Fibroblast of gingiva (primary cell): ENCODE data around the gene EXOC4.

Experiments
- DNase-seq: peaks from one replicate; pipeline ENCODE4 v3.0.0-alpha.2; 2011; ENCODE audit warnings: low read depth

EXOC4 gene

GRCh38 chr7:133937786-133938185 lies 684.9 kb downstream of the EXOC4 start:
- no peak for DNase-seq

- DNase-seq, result no peak
Observed at GRCh38 chr7:133940368-133940767, 687.5 kb downstream of the EXOC4 start.

GRCh38 chr7:133941496-133941895 lies 688.6 kb downstream of the EXOC4 start:
- DNase-seq, result no peak

GRCh38 chr7:133945497-133945896 lies 692.6 kb downstream of the EXOC4 start:
- DNase-seq, result no peak

DNA sequence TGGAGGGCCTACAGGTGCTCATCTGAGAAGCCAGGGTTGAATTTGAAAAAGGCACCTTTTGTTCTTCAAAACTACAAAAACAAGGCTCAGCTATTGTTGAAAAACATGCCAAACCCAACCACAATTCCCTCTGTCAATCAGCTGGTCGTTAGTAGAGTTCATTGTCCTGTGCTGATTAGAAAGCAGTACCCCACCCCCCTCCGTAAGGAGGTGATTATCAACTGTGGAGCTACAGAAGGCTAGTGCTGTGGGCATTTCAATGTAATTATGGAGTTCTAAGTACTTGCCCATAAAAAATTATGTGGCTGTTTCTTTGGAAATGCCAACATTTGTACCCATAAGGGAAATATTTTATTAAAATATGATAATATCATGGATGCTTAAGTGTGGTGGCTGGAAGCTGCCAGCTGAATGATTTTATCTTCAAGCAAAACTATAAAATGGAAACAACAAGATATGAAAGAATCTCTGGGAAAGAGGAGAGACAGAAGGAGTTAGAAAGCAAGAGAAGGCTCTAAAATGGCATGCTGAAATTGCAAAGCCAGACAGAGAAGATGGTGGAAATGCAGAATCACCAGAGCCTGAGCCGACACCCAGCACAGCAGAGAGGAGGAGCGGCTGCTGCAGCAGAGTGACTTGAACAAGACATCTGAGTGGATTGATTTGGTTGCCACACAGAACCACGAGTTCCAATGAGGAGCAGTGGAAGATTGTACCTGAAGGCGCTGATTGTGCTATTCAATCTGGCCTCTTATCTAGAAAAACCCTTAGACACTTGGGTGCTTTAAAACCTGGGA lies 694.8 kb downstream of the EXOC4 start:
- DNase-seq, result no peak

GRCh38 chr7:133948588-133948987 lies 695.7 kb downstream of the EXOC4 start:
- DNase-seq, result no peak

DNA sequence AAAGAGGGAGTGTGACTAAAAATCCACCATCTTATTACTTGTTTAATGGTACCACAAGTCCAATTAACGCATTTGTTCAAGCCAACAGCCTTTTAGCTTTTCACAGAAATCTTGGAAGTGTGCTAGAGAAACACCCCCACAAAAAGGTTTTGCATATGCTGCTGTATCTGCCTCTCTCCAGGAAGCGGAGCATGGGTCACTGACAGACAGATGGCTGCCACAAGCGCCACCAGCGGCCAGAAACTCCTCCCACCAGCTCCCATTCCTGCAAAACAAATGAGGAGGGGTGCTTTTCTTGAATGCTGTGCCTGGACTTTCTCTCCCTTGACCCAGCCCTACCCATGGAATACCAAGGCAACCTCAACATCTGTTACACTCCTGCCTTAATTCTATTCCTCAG lies 698.0 kb downstream of the EXOC4 start:
- DNase-seq, result no peak

- no peak for DNase-seq
Observed at GRCh38 chr7:133955208-133955607, 702.3 kb downstream of the EXOC4 start.

GRCh38 chr7:133957845-133958244 lies 705.0 kb downstream of the EXOC4 start:
- no peak for DNase-seq

DNA sequence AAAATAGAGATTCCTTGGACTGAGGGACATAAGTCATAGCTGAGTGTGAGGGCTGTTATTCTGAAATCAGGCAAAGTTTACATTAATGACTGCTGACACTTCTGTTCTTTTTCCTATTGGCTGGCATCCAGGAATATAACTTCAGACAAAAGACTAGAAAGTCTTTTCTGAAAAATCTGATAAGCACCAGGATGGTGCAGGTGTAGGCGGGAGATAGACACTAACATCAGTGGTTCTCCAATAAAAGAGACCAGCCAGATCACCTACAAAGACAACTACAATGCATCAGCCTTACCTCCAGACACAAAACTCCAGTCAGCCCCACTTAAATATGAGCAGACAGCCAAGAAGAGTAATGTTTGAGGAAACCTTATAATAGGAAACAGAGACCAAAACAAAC lies 705.9 kb downstream of the EXOC4 start:
- DNase-seq, result no peak

GRCh38 chr7:133959505-133959904 lies 706.6 kb downstream of the EXOC4 start:
- no peak for DNase-seq

DNA sequence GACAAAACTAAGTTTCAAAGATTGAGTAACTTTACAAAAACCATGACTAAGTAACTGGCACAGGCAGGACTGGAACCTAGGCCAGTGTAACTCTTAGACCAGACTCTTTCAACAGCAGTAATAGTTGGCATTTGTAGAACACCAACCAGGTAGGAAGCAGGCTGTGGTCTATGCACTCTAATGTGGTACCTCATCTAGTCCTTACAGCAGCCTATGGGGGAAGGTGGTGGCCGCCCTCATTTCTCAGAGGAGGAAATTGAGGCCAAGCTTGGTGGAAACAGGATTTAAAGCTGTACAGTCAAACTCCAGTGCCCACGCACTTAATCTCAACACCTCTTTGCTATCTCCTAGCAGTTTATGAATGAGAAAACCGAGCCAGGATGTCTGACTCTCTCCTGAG lies 708.8 kb downstream of the EXOC4 start:
- no peak for DNase-seq

- DNase-seq, result no peak
Observed at GRCh38 chr7:133962646-133963045, 709.8 kb downstream of the EXOC4 start.

DNA sequence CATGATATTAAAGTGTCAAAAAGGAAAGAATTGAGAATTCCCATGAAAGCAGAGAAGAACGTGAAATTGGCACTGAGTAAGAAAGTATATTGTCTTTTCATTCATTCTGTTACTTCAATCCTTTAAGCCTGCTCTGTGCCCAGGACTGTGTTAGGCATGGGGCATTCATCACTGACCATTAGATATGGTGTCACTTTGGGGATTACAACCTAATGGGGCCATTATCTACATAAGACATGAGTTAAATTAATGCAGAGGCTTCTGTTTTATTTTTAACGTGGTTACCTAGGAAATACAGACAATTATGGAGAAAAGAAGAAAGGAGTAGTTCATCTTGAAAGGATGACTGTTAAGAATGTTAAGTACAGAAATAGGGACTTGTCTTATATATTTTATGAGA lies 710.8 kb downstream of the EXOC4 start:
- DNase-seq, result no peak

GRCh38 chr7:133971625-133972024 lies 718.7 kb downstream of the EXOC4 start:
- no peak for DNase-seq

DNA sequence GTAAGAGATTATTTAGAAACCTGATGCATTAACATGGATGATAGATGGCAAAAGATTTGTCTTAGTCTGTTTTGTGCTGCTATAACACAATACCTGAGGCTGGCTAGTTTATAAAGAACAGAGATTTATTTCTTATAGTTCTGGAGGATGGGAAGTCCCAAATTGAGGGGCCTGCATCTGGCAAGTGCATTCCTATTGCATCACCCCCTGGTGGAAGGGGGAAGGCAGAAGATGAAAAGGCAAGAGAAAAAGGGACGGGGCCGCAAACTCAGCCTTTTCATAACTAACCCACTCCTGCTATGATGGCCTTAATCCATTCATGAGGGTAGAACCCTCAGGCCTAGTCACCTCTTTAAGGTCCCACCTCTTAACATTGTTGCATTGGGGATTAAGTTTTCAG lies 720.8 kb downstream of the EXOC4 start:
- DNase-seq, result no peak

DNA sequence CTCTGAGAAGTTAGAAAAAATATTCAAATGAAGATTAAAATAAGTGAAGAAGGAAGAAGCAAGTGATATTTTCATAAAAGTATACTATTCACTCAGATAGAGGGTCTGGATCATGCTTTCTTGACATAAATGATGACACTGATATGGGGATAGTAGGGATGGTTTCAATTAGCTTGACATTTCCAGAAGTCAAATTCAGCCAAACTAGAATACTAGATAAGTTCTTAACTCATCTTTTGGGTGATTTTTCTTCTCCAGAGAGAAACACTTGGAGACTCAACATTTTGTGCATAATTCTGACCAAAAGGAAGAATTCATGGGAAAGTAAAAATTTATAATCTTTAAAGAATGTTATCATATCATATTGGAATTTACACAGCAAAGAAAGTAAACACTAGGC lies 722.3 kb downstream of the EXOC4 start:
- no peak for DNase-seq

GRCh38 chr7:133976140-133976539 lies 723.3 kb downstream of the EXOC4 start:
- DNase-seq, result no peak

DNA sequence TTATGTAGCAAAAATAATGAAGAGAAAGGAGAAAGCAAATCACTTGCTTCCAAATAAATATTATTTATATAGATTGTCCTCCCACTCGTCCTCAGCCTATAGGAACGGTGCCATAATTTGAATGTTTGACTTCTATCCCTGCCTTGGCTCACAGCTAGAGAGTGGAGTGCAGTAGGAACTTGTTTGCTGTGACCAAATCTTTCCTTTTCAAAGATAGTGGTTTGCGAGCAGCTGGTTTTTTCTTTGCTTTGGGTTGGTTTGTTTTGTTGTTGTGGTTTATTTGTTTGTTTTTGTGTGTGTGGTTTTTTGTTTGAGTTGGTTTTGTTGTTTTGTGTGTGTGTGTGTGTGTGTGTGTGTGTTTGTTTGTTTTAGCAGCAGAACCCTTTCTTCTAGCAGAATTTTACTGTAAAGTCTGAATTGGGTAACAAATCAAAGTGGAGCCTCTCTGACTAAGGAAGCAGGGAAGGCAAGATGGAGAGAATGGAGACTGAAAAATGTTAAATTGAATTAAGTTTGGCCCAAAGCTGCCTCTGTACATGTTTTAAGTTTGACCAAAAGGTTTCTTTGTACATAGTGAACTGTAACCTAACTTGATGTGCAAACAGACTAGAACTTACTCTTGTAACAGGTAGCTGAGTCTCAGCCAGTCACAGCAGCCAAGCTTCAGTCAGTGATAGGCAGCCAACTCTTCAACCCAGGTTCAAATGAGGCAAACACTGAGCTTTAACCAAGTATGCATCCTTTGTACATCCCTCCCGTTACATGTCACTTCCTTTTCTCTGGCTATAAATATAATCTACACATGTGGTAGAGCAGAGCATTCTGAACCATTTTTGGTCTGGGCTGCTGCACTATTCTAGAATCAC lies 724.8 kb downstream of the EXOC4 start:
- DNase-seq, result no peak

DNA sequence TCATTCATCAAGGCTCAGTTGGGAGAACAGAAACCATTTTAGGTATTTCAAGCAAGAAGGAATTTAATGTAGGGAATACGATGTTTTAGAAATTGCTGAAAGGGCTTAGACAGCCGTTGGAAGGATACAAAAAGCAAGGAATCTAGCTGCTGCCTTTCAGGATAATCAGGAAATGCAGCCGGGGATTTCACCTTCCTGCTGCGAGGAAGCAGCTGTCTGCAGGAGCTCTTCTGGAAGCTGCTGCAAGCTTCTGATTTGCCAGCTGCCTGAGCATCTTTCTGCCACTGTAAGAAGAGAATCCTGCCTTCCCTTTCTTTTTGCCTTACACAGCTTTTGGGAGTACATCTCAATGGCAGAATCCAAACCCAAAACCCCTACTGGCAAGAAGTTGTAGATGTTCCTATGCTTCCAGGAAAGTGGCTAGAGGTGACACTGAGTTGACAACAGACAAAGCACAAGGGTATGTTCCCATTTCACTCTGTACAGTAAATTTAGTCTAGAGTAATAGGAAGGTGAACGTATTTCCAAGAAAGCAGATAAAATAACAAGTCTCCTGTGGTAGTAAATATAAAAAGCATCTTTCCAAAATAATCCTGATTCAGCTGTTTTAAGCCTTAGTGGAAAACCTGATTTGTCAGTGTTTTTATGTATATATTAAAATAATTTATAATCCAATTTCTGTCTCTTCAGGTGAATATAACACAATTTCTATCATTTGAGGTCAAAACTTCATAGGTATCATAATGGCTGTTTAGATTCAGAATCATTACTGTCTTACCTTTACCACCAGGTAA lies 725.8 kb downstream of the EXOC4 start:
- no peak for DNase-seq

DNA sequence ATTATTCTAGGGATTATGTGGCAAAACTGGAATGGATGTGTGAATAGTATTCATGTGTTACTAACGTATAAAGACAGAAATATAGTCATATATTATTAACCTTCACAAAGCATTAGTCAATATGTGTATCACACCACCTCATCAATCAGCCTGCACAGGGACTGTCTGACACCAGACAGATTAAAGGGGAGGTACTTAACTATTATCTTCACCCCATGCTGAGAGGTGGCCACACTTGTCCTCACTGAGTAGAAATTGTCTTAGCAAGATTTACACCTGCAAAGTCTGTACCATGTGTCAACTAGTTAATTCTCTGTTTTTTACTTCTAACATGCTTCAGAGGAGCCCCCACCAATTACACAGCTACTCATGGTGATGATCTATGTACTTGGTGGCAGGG lies 727.9 kb downstream of the EXOC4 start:
- DNase-seq, result no peak

DNA sequence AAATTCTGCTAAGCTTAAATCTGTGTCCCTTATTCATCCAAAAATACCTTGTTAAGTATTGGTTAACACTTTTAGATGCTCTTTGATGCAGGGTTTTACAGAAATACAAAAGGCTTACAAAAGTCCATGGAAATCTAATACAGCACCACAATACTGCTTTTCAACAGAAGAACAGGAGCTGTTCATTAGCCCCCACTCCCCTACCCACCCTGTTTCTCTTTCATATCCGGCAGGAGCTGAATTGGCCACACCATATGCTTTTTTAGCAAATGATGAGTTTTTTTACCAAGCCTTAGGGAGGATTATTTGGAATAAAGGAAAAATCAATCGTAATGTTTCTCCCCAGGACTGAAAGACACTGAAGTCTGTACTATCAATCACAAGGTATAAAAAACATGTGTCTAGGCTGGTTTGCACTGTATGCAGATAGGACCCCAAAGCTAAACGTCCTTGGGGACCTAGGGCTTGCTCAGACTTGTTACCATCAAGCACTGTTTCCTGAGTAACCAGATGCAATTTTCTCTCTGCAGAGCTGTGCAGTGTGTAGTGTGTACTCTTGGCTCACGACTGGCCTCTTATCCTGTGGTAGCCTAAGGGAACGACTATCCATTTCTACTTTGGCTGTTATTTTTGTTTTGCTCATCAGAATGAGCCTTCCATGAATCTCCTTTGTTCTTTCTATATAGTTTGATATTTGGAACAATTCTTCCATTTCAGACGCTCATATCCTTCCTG lies 731.0 kb downstream of the EXOC4 start:
- no peak for DNase-seq
